ENCODE results near the gene CCDC141.
"Not testable (repeated sequence)": the region's sequence is repeated elsewhere in the genome, so short reads cannot be mapped to it uniquely, and the experiment has no call there.

DNA sequence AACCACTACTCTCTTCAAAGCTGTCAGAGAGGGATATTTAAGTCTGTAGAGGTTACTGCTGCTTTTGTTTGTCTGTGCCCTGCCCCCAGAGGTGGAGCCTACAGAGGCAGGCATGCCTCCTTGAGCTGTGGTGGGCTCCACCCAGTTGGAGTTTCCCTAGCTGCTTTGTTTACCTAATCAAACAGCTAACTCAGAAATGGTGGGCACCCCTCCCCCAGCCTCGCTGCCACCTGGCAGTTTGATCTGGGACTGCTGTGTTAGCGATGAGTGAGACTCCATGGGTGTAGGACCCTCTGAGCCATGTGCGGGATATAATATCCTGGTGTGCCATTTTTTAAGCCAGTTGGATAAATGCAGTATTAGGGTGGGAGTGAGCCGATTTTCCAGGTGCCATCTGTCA lies 43.0 kb upstream of the CCDC141 start:
- TF ChIP-seq POLR2AphosphoS5 (IDR thresholded peaks at IDR 0.05; ENCODE audit: low read depth, low read length); POLR2A (IDR thresholded peaks at IDR 0.05; ENCODE audit: low read depth, low read length); TAF1 (IDR thresholded peaks at IDR 0.05; ENCODE audit: low read depth, low read length); PAX5 (IDR thresholded peaks at IDR 0.05; ENCODE audit: insufficient read depth, low read length, severe bottlenecking); SPI1 (IDR thresholded peaks at IDR 0.05; ENCODE audit: low read depth, low read length): not testable (repeated sequence)

All from GM12891 (cell line).